C4-2B (cell line): Measurements from ENCODE around the gene DNAJB8.

Experiments
- H3K27ac ChIP-seq: fragments of 450-650 bp; 2 replicates; pipeline ENCODE4 v1.5.1; 2017
- ZFX ChIP-seq: fragments of 450-650 bp; IDR thresholded peaks from 2 replicates; pipeline ENCODE4 v1.6.1; 2017
- TF ChIP-seq, protein P1 (sequence below): fragments of 450-650 bp; conservative IDR thresholded peaks from 2 replicates; pipeline ENCODE4 v1.5.1; 2017; ENCODE audit warnings: mild to moderate bottlenecking

DNAJB8 gene

GRCh38 chr3:128463771-128464170 is 2.9 kb downstream of the DNAJB8 start:
- no peak for TF ChIP-seq ZFX
- TF ChIP-seq, protein P1, sequence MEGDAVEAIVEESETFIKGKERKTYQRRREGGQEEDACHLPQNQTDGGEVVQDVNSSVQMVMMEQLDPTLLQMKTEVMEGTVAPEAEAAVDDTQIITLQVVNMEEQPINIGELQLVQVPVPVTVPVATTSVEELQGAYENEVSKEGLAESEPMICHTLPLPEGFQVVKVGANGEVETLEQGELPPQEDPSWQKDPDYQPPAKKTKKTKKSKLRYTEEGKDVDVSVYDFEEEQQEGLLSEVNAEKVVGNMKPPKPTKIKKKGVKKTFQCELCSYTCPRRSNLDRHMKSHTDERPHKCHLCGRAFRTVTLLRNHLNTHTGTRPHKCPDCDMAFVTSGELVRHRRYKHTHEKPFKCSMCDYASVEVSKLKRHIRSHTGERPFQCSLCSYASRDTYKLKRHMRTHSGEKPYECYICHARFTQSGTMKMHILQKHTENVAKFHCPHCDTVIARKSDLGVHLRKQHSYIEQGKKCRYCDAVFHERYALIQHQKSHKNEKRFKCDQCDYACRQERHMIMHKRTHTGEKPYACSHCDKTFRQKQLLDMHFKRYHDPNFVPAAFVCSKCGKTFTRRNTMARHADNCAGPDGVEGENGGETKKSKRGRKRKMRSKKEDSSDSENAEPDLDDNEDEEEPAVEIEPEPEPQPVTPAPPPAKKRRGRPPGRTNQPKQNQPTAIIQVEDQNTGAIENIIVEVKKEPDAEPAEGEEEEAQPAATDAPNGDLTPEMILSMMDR: no peak
- no peak overlapping the region for H3K27ac ChIP-seq

GRCh38 chr3:128463354-128463753 is 3.3 kb downstream of the DNAJB8 start:
- TF ChIP-seq, protein P1: no peak
- TF ChIP-seq ZFX: no peak
- no peak overlapping the region for H3K27ac ChIP-seq

DNA sequence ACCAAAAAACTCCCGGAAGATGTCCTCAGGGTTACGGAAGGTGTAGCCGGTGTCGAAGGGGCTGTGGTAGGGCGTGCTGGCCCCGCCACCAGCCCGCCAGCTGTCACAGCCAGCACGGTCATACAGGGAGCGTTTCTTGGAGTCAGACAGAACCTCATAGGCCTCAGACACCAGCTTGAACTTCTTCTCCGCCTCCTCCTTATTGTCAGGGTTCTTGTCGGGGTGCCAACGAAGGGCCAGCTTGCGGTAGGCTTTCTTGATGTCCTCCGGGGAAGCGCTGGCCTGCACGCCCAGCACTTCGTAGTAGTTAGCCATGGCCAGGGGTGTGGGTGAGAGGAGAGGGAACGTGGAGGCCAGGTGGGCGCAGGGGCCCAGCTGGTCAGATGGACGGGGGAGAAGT is 3.8 kb downstream of the DNAJB8 start:
- H3K27ac ChIP-seq: no peak overlapping the region
- TF ChIP-seq, protein P1: no peak
- no peak for TF ChIP-seq ZFX

- H3K27ac ChIP-seq: no peak overlapping the region
- TF ChIP-seq, protein P1: no peak
- no peak for TF ChIP-seq ZFX
Measured at GRCh38 chr3:128462341-128462910, 4.3 kb downstream of the DNAJB8 start.

GRCh38 chr3:128461731-128462130 is 5.0 kb downstream of the DNAJB8 start:
- TF ChIP-seq, protein P1: no peak
- no peak for TF ChIP-seq ZFX
- no peak overlapping the region for H3K27ac ChIP-seq

DNA sequence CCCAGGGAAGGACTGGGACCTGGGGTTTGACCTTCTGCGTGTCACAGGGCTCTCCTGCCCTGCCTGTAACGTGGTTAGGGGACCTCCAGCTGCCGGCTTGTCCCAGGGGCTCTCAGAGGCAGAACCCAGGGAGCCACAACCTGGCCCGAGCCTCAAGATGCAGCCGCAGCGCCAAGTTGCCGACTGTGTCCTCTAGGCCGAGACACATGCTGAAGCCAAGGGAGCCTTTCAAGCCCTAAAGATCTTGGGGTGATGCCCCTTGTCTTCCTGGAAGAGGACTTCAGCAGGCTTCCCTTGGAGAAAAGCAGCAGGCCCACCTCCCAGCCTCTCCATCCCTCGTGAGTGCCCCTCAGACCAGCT is 7.2 kb downstream of the DNAJB8 start:
- TF ChIP-seq ZFX: no peak
- TF ChIP-seq, protein P1: no peak
- H3K27ac ChIP-seq: no peak overlapping the region

GRCh38 chr3:128458746-128459460 is 7.8 kb downstream of the DNAJB8 start:
- TF ChIP-seq, protein P1: no peak
- no peak for TF ChIP-seq ZFX
- H3K27ac ChIP-seq: no peak overlapping the region
